ENCODE results near the gene NRP1.
"Not testable (repeated sequence)": the region's sequence is repeated elsewhere in the genome, so short reads cannot be mapped to it uniquely, and the experiment has no call there.

NRP1 gene

GRCh38 chr10:33334153-33334804, at the start of gene NRP1:
Gene NRP1 (minus strand): TSS chr10:33334667. CDS start chr10:33334382, 285 bp downstream.
- peak within 1 kb of the TSS; percentile 93 for H3K4me3 ChIP-seq (ENCODE audit: low read depth, low read length)
- DNase-seq (ENCODE audit: low read depth): no peak

- DNase-seq (ENCODE audit: low read depth); H3K4me3 ChIP-seq (ENCODE audit: low read depth, low read length): not testable (repeated sequence)
Measured at GRCh38 chr10:33384201-33384600, 49.7 kb upstream of the NRP1 start.

GRCh38 chr10:33382921-33383713, 48.6 kb upstream of the NRP1 start:
- H3K4me3 ChIP-seq (ENCODE audit: low read depth, low read length): no peak overlapping the region
- DNase-seq (ENCODE audit: low read depth): no peak

GRCh38 chr10:33382216-33382600, 47.7 kb upstream of the NRP1 start:
- no peak for DNase-seq (ENCODE audit: low read depth)
- H3K4me3 ChIP-seq (ENCODE audit: low read depth, low read length): no peak overlapping the region

GRCh38 chr10:33381451-33382215, 47.2 kb upstream of the NRP1 start:
- DNase-seq (ENCODE audit: low read depth): peak; percentile 93
- no peak overlapping the region for H3K4me3 ChIP-seq (ENCODE audit: low read depth, low read length)

- DNase-seq (ENCODE audit: low read depth): peak; percentile 11
- H3K4me3 ChIP-seq (ENCODE audit: low read depth, low read length): no peak overlapping the region
Measured at GRCh38 chr10:33377658-33378025, 43.2 kb upstream of the NRP1 start.

GRCh38 chr10:33376976-33377657, 42.6 kb upstream of the NRP1 start:
- DNase-seq (ENCODE audit: low read depth): peak; percentile 45

GRCh38 chr10:33376476-33376875, 42.0 kb upstream of the NRP1 start:
- no peak for DNase-seq (ENCODE audit: low read depth)
- no peak overlapping the region for H3K4me3 ChIP-seq (ENCODE audit: low read depth, low read length)

More at GRCh38 chr10:33376976-33377657, 42.6 kb upstream of the NRP1 start:
- peak overlapping the region; percentile 16 for H3K4me3 ChIP-seq (ENCODE audit: low read depth, low read length)

- DNase-seq (ENCODE audit: low read depth): no peak
- no peak overlapping the region for H3K4me3 ChIP-seq (ENCODE audit: low read depth, low read length)
Measured at GRCh38 chr10:33373263-33373662, 38.8 kb upstream of the NRP1 start.

GRCh38 chr10:33371234-33371633, 36.8 kb upstream of the NRP1 start:
- H3K4me3 ChIP-seq (ENCODE audit: low read depth, low read length): no peak overlapping the region
- DNase-seq (ENCODE audit: low read depth): no peak

GRCh38 chr10:33370434-33370930, 36.0 kb upstream of the NRP1 start:
- DNase-seq (ENCODE audit: low read depth): no peak
- no peak overlapping the region for H3K4me3 ChIP-seq (ENCODE audit: low read depth, low read length)

- no peak overlapping the region for H3K4me3 ChIP-seq (ENCODE audit: low read depth, low read length)
- no peak for DNase-seq (ENCODE audit: low read depth)
Measured at GRCh38 chr10:33368086-33368485, 33.6 kb upstream of the NRP1 start.

- peak; percentile 96 for DNase-seq (ENCODE audit: low read depth)
- H3K4me3 ChIP-seq (ENCODE audit: low read depth, low read length): no peak overlapping the region
Measured at GRCh38 chr10:33365871-33366411, 31.5 kb upstream of the NRP1 start.

- no peak for DNase-seq (ENCODE audit: low read depth)
- no peak overlapping the region for H3K4me3 ChIP-seq (ENCODE audit: low read depth, low read length)
Measured at GRCh38 chr10:33365301-33365700, 30.8 kb upstream of the NRP1 start.

- DNase-seq (ENCODE audit: low read depth): no peak
- no peak overlapping the region for H3K4me3 ChIP-seq (ENCODE audit: low read depth, low read length)
Measured at GRCh38 chr10:33363106-33363505, 28.6 kb upstream of the NRP1 start.

- H3K4me3 ChIP-seq (ENCODE audit: low read depth, low read length): no peak overlapping the region
- DNase-seq (ENCODE audit: low read depth): no peak
Measured at GRCh38 chr10:33358016-33358415, 23.5 kb upstream of the NRP1 start.

- no peak overlapping the region for H3K4me3 ChIP-seq (ENCODE audit: low read depth, low read length)
- DNase-seq (ENCODE audit: low read depth): no peak
Measured at GRCh38 chr10:33355274-33355673, 20.8 kb upstream of the NRP1 start.

- DNase-seq (ENCODE audit: low read depth): no peak
- H3K4me3 ChIP-seq (ENCODE audit: low read depth, low read length): no peak overlapping the region
Measured at GRCh38 chr10:33353853-33354252, 19.4 kb upstream of the NRP1 start.

- no peak for DNase-seq (ENCODE audit: low read depth)
- H3K4me3 ChIP-seq (ENCODE audit: low read depth, low read length): no peak overlapping the region
Measured at GRCh38 chr10:33353334-33353733, 18.9 kb upstream of the NRP1 start.
